CD14-positive monocyte (primary cell): ENCODE data around the gene SLC27A1. TPM values are rescaled to one million over a fixed set of nuclear protein-coding genes. Genes with fewer than 3 reads are reported as not detected.

Source experiments
- DNase-seq, 3 donors: peaks; one replicate each; pipeline ENCODE4 v3.0.0-alpha.2; 2011 to 2022
- H2AFZ ChIP-seq: 2 replicates; pipeline ENCODE4 v1.6.0; 2012; ENCODE audit warnings: mild to moderate bottlenecking, low read depth, low read length, inconsistent platforms; ENCODE audit not compliant: insufficient read depth, poor library complexity, severe bottlenecking
- H3K27ac ChIP-seq, 2 donors: 1 replicate in 1 of 2; 2 replicates in 1 of 2; pipeline ENCODE4 v1.5.1; 2012 to 2013; ENCODE audit warnings: low read length in 2 of 2, control low read depth in 1 of 2, inconsistent platforms in 1 of 2, low read depth in 1 of 2, mild to moderate bottlenecking in 1 of 2
- H3K27me3 ChIP-seq, 2 donors: one replicate each; pipeline versions ENCODE4 v1.6.0 to v1.6.1; 2011 to 2013; ENCODE audit warnings: low read length in 2 of 2; ENCODE audit not compliant: control insufficient read depth in 2 of 2, insufficient read depth in 2 of 2
- H3K36me3 ChIP-seq, 2 donors: replicated peaks in 1 of 2; 1 replicate in 1 of 2; 2 replicates in 1 of 2; pipeline versions ENCODE4 v1.5.1 to v1.6.1; 2012 to 2013; ENCODE audit warnings: low read length in 2 of 2, control low read depth in 1 of 2, inconsistent platforms in 1 of 2, mild to moderate bottlenecking in 1 of 2; ENCODE audit not compliant: insufficient read depth in 2 of 2, control insufficient read depth in 1 of 2
- H3K4me1 ChIP-seq, 2 donors: 1 replicate in 1 of 2; 2 replicates in 1 of 2; pipeline versions ENCODE4 v1.5.1 to v1.6.1; 2012 to 2013; ENCODE audit warnings: low read length in 2 of 2, control low read depth in 1 of 2, inconsistent platforms in 1 of 2, mild to moderate bottlenecking in 1 of 2, moderate library complexity in 1 of 2; ENCODE audit not compliant: insufficient read depth in 2 of 2, control insufficient read depth in 1 of 2
- H3K4me2 ChIP-seq: replicated peaks from 2 replicates; pipeline ENCODE3; 2012; ENCODE audit warnings: low read length, moderate library complexity, mild to moderate bottlenecking; ENCODE audit not compliant: poor library complexity, severe bottlenecking; ENCODE audit errors: extremely low read depth
- H3K4me3 ChIP-seq, 3 experiments: fragments of 200-600 bp in 1 of 3; sonication (generic) in 1 of 3; replicated peaks in 1 of 3; 1 replicate in 2 of 3; 2 replicates in 1 of 3; pipeline ENCODE4 v1.5.1; 2011 to 2013; ENCODE audit warnings: low read length in 3 of 3, mild to moderate bottlenecking in 3 of 3, control low read depth in 2 of 3, low read depth in 2 of 3, inconsistent platforms in 1 of 3, moderate library complexity in 1 of 3
- H3K79me2 ChIP-seq: 2 replicates; pipeline ENCODE4 v1.6.0; 2012; ENCODE audit warnings: mild to moderate bottlenecking, control low read depth, inconsistent platforms, low read length, moderate library complexity; ENCODE audit not compliant: insufficient read depth
- H3K9ac ChIP-seq: 2 replicates; pipeline ENCODE4 v1.6.0; 2017; ENCODE audit warnings: low read length, mild to moderate bottlenecking; ENCODE audit not compliant: insufficient read depth, poor library complexity, severe bottlenecking
- H3K9me3 ChIP-seq, 2 donors: replicated peaks in 1 of 2; 1 replicate in 1 of 2; 2 replicates in 1 of 2; pipeline versions ENCODE4 v1.5.1 to v1.6.1; 2012 to 2013; ENCODE audit warnings: low read length in 2 of 2, control low read depth in 1 of 2; ENCODE audit not compliant: control insufficient read depth in 1 of 2, insufficient read depth in 1 of 2
- H4K20me1 ChIP-seq: 2 replicates; pipeline ENCODE4 v1.6.0; 2012; ENCODE audit warnings: mild to moderate bottlenecking, low read length, control low read depth, moderate library complexity; ENCODE audit not compliant: insufficient read depth
- H3K27ac Mint-ChIP-seq, 7 donors: one replicate each; pipeline ENCODE4 v1.8.0; 2020; ENCODE audit warnings: mild to moderate bottlenecking in 7 of 7, mixed read lengths in 7 of 7, moderate library complexity in 6 of 7, inconsistent platforms in 2 of 7
- H3K27me3 Mint-ChIP-seq, 3 donors: one replicate each; pipeline ENCODE4 v1.8.0; 2021 to 2022; ENCODE audit warnings: low read depth in 3 of 3, mild to moderate bottlenecking in 3 of 3, mixed read lengths in 3 of 3, moderate library complexity in 3 of 3, inconsistent platforms in 1 of 3
- H3K36me3 Mint-ChIP-seq, 2 donors: one replicate each; pipeline ENCODE4 v1.8.0; 2020; ENCODE audit warnings: mixed read lengths in 2 of 2, inconsistent platforms in 1 of 2, mild to moderate bottlenecking in 1 of 2
- H3K4me1 Mint-ChIP-seq: one replicate; pipeline ENCODE4 v1.8.0; 2020; ENCODE audit warnings: mild to moderate bottlenecking, mixed read lengths
- H3K4me3 Mint-ChIP-seq, 2 donors: one replicate each; pipeline ENCODE4 v1.8.0; 2020; ENCODE audit warnings: mild to moderate bottlenecking in 2 of 2, mixed read lengths in 2 of 2, moderate library complexity in 1 of 2
- H3K9me3 Mint-ChIP-seq, 7 donors: one replicate each; pipeline ENCODE4 v1.8.0; 2020 to 2022; ENCODE audit warnings: mixed read lengths in 7 of 7, mild to moderate bottlenecking in 6 of 7, moderate library complexity in 6 of 7, inconsistent platforms in 2 of 7
- WGBS: methylation state at CpG from one replicate; pipeline ENCODE4 v1.1.5; 2013; ENCODE audit warnings: missing lambda C conversion rate; ENCODE audit not compliant: insufficient coverage; 5-methylcytosine and 5-hydroxymethylcytosine counted together
- intact Hi-C, 2 donors: fragments of 100-400 bp; cut with micrococcal nuclease; formaldehyde crosslinking; loops; one replicate each; pipeline versions ENCODE4 v1.15.0 to v1.15.1; 2023
- polyA plus RNA-seq, 3 donors: library from polyadenylated mRNA; depleted of rRNA in 1 of 3; unstranded in 2 of 3; stranded (reverse) in 1 of 3; fragments of 300-500 nt in 2 of 3; fragments of >200 nt in 1 of 3; fragmentation: Illumina TruSeq in 2 of 3; gene quantifications; 1 replicate in 2 of 3; 2 replicates in 1 of 3; pipeline ENCODE4 v1.2.3, GENCODE V29; 2012 to 2021
- TF ChIP-seq, protein P1 (sequence below): fragments of 200-600 bp; IDR thresholded peaks from one replicate; pipeline ENCODE4 v1.8.0; 2022; ENCODE audit warnings: antibody characterized with exemption, mild to moderate bottlenecking

Gene SLC27A1
- polyA plus RNA-seq, 3 donors: 27.1 to 36.5 (median 27.6) TPM

DNA sequence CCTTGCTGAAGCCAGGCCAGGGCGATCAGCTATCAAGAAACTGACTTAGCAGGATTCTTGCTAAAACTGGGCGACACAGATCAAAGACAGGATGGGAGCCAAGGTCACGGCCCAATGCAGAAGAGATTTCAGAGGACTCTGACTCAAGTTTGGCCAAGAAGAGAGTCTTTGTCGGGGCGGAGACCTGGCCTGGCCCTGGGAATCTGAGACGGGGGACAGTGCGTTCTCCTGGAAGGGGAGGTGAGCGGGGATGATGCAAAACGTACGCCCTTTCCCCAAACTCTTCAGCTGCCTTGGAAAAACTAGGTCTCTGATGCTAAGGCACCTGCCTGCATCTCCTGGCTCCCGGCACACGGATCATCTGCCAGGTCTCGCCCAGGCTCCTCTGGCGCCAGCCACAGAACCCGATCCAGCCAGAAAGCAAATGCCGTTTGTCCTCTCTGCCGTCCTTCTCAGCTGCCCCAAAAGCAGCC lies 40.6 kb upstream of the SLC27A1 start:
- DNase-seq: no peak
- H3K4me2 ChIP-seq: no peak overlapping the region
- TF ChIP-seq, protein P1, sequence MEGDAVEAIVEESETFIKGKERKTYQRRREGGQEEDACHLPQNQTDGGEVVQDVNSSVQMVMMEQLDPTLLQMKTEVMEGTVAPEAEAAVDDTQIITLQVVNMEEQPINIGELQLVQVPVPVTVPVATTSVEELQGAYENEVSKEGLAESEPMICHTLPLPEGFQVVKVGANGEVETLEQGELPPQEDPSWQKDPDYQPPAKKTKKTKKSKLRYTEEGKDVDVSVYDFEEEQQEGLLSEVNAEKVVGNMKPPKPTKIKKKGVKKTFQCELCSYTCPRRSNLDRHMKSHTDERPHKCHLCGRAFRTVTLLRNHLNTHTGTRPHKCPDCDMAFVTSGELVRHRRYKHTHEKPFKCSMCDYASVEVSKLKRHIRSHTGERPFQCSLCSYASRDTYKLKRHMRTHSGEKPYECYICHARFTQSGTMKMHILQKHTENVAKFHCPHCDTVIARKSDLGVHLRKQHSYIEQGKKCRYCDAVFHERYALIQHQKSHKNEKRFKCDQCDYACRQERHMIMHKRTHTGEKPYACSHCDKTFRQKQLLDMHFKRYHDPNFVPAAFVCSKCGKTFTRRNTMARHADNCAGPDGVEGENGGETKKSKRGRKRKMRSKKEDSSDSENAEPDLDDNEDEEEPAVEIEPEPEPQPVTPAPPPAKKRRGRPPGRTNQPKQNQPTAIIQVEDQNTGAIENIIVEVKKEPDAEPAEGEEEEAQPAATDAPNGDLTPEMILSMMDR: no peak
- Mint-ChIP-seq H3K4me3 (no peak overlapping the region), H3K36me3 (peaks cover 0 to 3% of the 10 kb centered on the region in 2 donors), H3K27me3 (peaks cover 0 to 4% (median 0%) of the 10 kb centered on the region in 3 donors), H3K9me3 (peaks cover 0 to 4% (median 0%) of the 10 kb centered on the region in 7 donors), H3K4me1 (peaks cover 11% of the 10 kb centered on the region), H3K27ac (peak overlapping the region in 2 of 7 donors; percentile 36 to 65)
- 92% methylated on average over 14 of the region's 17 CpGs for WGBS
- no peaks in the 10 kb centered on the region for H3K79me2 ChIP-seq
- H3K27me3 ChIP-seq: no peaks in the 10 kb centered on the region
- no peak overlapping the region for H3K9ac ChIP-seq
- H3K4me3 ChIP-seq: no peak overlapping the region
- H4K20me1 ChIP-seq: no peaks in the 10 kb centered on the region
- H3K4me1 ChIP-seq: peaks cover 0 to 16% of the 10 kb centered on the region in 2 donors
- H3K27ac ChIP-seq: no peak overlapping the region
- H3K36me3 ChIP-seq: no peaks in the 10 kb centered on the region
- H2AFZ ChIP-seq: no peak overlapping the region
- intact Hi-C loops: no loop called here
- H3K9me3 ChIP-seq: no peaks in the 10 kb centered on the region

DNA sequence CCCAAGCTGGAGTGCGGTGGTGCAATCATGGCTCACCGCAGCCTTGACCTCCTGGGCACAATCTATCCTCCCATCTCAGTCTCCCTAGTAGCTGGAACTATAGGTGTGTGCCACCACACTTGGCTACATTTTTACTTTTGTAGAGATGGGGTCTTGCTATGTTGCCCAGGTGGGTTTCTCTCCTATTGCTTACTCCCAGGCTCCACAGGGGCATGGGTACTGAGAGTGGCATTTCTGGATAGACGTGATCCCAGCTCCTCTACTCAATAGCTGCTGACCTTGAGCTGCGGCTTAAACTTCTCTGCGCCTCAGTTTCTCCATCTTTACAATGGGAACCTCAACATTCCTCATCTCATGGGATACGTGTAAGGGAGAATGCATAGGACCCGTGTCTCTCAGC lies 38.9 kb upstream of the SLC27A1 start:
- no peak overlapping the region for H3K4me3 ChIP-seq
- Mint-ChIP-seq H3K9me3 (peaks cover 2 to 8% (median 2%) of the 10 kb centered on the region in 7 donors), H3K4me3 (no peak overlapping the region), H3K4me1 (peaks cover 8% of the 10 kb centered on the region), H3K27me3 (peaks cover 0 to 6% (median 0%) of the 10 kb centered on the region in 3 donors), H3K36me3 (peaks cover 0 to 2% of the 10 kb centered on the region in 2 donors), H3K27ac (peak overlapping the region in 1 of 7 donors; percentile 45)
- peaks cover 0 to 6% of the 10 kb centered on the region in 2 donors for H3K9me3 ChIP-seq
- no peaks in the 10 kb centered on the region for H4K20me1 ChIP-seq
- no peaks in the 10 kb centered on the region for H3K27me3 ChIP-seq
- DNase-seq: no peak
- TF ChIP-seq, protein P1: no peak
- H3K4me1 ChIP-seq: peaks cover 0 to 12% of the 10 kb centered on the region in 2 donors
- no peak overlapping the region for H2AFZ ChIP-seq
- 83% methylated on average over 4 of the region's 7 CpGs for WGBS
- H3K27ac ChIP-seq: no peak overlapping the region
- no peak overlapping the region for H3K9ac ChIP-seq
- intact Hi-C loops: no loop called here
- no peaks in the 10 kb centered on the region for H3K36me3 ChIP-seq
- H3K4me2 ChIP-seq: no peak overlapping the region
- H3K79me2 ChIP-seq: no peaks in the 10 kb centered on the region
